Chondrocyte (in vitro differentiated cells): ENCODE measurements around the gene NDOR1. TPM values are rescaled to one million over a fixed set of nuclear protein-coding genes. Genes with fewer than 3 reads are reported as not detected.

Experiments
- DNase-seq: peaks from one replicate; pipeline ENCODE4 v3.0.0; 2021; ENCODE audit warnings: mixed read lengths, low spot score
- H3K27ac Mint-ChIP-seq: one replicate; pipeline ENCODE4 v1.8.0; 2021; ENCODE audit warnings: mild to moderate bottlenecking, moderate library complexity, mixed read lengths; ENCODE audit not compliant: unreplicated experiment
- H3K27me3 Mint-ChIP-seq: 2 replicates; pipeline ENCODE4 v1.8.0; 2021; ENCODE audit warnings: low read depth, mixed read lengths
- H3K36me3 Mint-ChIP-seq: 2 replicates; pipeline ENCODE4 v1.8.0; 2021; ENCODE audit warnings: low read depth, mixed read lengths
- H3K4me1 Mint-ChIP-seq: 2 replicates; pipeline ENCODE4 v1.8.0; 2021; ENCODE audit warnings: low read depth, mild to moderate bottlenecking, mixed read lengths
- H3K4me3 Mint-ChIP-seq: one replicate; pipeline ENCODE4 v1.8.0; 2021; ENCODE audit warnings: mild to moderate bottlenecking, moderate library complexity, mixed read lengths; ENCODE audit not compliant: unreplicated experiment
- H3K9me3 Mint-ChIP-seq: 2 replicates; pipeline ENCODE4 v1.8.0; 2021; ENCODE audit warnings: low read depth, mixed read lengths
- CTCF ChIP-seq: fragments of 200-600 bp; sonication (generic); IDR thresholded peaks from 2 replicates; pipeline ENCODE4 v1.5.0; 2021; ENCODE audit warnings: antibody characterized with exemption, mild to moderate bottlenecking, moderate library complexity
- total RNA-seq: library from RNA; stranded (reverse); gene quantifications from 3 replicates; pipeline ENCODE4 v1.2.1, GENCODE V29; 2021

NDOR1 gene
- total RNA-seq, 1 donor from 2014 or later = 10.8 TPM

DNA sequence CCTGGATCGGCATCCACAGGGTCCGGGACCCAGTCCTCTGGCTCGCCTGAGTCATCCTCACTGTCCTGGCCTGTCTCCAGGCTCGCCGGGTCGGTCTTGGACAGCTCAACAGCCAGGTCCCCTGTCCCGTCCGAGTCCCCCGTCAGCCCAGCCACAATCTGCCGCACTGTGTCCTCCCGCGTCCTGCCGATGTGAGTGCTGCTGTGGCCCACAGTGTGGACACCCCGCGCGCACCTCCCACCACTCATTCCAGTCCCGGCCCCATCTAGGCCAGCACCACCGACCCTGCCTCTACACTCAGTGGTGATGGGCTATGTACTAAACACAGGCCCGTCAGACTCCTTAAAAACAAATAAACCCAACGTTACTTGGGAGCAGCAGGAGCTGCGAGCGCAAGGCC lies 23.8 kb upstream of the NDOR1 start:
- no peak overlapping the region for H3K27ac Mint-ChIP-seq
- H3K4me3 Mint-ChIP-seq = no peak overlapping the region
- H3K4me1 Mint-ChIP-seq = peaks cover 6% of the 10 kb centered on the region
- TF ChIP-seq CTCF = no peak
- peaks cover 19% of the 10 kb centered on the region for H3K36me3 Mint-ChIP-seq
- DNase-seq = no peak
- H3K27me3 Mint-ChIP-seq = no peaks in the 10 kb centered on the region
- H3K9me3 Mint-ChIP-seq = no peaks in the 10 kb centered on the region

GRCh38 chr9:137182836-137183235 lies 22.7 kb upstream of the NDOR1 start:
- TF ChIP-seq CTCF = no peak
- DNase-seq = no peak
- Mint-ChIP-seq H3K4me1 (peaks cover 17% of the 10 kb centered on the region), H3K27ac (no peak overlapping the region), H3K4me3 (no peak overlapping the region), H3K9me3 (no peaks in the 10 kb centered on the region), H3K27me3 (no peaks in the 10 kb centered on the region), H3K36me3 (peaks cover 15% of the 10 kb centered on the region)

DNA sequence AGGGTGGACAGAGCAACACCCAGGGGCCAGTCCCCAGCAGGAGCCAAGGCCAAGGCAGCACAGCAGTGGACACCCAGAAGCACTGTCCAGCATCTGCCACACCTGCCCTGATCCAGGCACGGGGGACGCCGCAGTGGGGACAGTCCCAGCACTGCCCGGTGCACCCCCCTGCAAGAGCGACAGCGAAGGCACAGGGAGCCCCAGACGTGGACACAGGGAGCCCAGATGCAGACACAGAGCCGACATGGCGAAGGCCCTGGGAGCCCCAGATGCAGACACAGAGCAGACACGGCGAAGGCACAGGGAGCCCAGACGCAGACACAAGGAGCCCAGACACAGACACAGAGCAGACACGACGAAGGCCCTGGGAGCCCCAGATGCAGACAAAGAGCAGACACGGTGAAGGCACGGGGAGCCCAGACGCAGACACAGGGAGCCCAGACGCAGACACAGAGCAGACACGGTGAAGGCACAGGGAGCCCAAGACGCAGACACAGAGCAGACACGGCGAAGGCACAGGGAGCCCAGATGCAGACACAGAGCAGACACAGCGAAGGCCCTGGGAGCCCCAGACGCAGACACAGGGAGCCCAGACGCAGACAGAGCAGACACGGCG lies 21.4 kb upstream of the NDOR1 start:
- peaks cover 17% of the 10 kb centered on the region for H3K36me3 Mint-ChIP-seq
- no peaks in the 10 kb centered on the region for H3K27me3 Mint-ChIP-seq
- no peaks in the 10 kb centered on the region for H3K9me3 Mint-ChIP-seq
- peaks cover 22% of the 10 kb centered on the region for H3K4me1 Mint-ChIP-seq
- TF ChIP-seq CTCF = no peak
- H3K4me3 Mint-ChIP-seq = no peak overlapping the region
- DNase-seq = no peak
- no peak overlapping the region for H3K27ac Mint-ChIP-seq

GRCh38 chr9:137184881-137185660 lies 20.4 kb upstream of the NDOR1 start:
- Mint-ChIP-seq H3K36me3 (peaks cover 11% of the 10 kb centered on the region), H3K27ac (no peak overlapping the region), H3K4me3 (no peak overlapping the region), H3K27me3 (no peaks in the 10 kb centered on the region), H3K4me1 (peaks cover 29% of the 10 kb centered on the region), H3K9me3 (no peaks in the 10 kb centered on the region)
- DNase-seq = no peak
- TF ChIP-seq CTCF = no peak

GRCh38 chr9:137185921-137186320 lies 19.6 kb upstream of the NDOR1 start:
- H3K9me3 Mint-ChIP-seq = no peaks in the 10 kb centered on the region
- H3K4me1 Mint-ChIP-seq = peaks cover 34% of the 10 kb centered on the region
- no peak overlapping the region for H3K27ac Mint-ChIP-seq
- no peak for DNase-seq
- H3K27me3 Mint-ChIP-seq = no peaks in the 10 kb centered on the region
- TF ChIP-seq CTCF = no peak
- peaks cover 12% of the 10 kb centered on the region for H3K36me3 Mint-ChIP-seq
- no peak overlapping the region for H3K4me3 Mint-ChIP-seq
